HG02938 (cell line): ENCODE data around the gene GOLGA6C.
"Not testable (repeated sequence)": the region's sequence is repeated elsewhere in the genome, so short reads cannot be mapped to it uniquely, and the experiment has no call there.

Source experiments
- ATAC-seq: cut with Tn5 transposase; IDR thresholded peaks from one replicate; pipeline ENCODE4 v1.9.1; 2021; ENCODE audit warnings: mild to moderate bottlenecking, moderate library complexity; ENCODE audit not compliant: unreplicated experiment

Gene GOLGA6C

DNA sequence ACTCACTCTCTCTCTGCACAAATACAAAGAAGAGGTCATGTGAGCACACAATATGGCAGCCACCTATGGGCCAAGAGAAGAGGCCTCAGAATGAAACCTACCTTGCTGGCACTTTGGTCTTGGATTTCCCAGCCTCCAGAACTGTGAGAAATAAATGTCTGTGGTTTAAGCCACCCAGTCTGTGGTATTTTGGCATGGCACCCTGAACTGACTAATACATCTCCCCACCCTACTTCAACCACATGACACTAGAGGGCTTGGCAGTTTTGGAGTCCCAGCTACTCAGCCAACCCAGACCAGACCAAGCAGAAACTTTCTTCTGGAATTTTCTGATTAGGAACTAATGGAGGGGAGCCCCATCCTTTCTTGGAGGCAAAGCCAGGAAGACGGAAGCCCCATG is 54.4 kb downstream of the GOLGA6C start:
- not testable (repeated sequence) for ATAC-seq

DNA sequence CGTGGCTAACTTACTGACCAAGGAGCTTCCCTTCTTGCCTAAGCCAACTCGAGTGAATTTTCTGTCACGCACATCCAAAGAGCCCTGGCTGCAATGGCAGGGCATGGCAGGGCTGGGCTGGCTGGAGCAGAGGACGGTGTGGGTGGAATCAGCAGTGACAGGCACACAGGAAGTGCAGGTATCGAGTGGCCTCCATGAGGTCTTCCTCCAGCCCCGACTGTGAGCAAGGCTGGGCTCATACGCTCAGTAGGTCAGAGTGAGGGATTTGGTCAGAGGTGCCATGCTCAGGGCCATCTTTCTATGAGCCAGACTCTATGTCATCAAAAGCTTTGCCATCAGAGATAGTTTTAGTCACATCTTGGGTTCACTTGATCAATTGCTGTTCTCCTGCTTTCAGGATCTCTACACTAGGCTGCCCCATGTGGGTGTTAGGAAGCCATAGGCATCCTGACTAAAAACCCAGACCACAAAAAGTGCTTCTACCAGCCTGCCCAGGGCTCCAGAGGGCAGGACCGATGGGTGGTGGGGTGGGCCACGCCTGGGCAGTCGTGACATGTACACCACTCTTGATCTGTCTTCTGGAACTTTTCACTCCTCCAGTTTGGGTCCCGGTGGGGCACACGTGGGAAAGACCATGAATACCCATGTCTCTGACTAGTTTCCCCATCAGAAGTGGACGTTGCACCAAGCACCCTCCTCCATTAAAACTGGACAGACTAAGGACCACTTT is 55.1 kb downstream of the GOLGA6C start:
- ATAC-seq, result no peak

DNA sequence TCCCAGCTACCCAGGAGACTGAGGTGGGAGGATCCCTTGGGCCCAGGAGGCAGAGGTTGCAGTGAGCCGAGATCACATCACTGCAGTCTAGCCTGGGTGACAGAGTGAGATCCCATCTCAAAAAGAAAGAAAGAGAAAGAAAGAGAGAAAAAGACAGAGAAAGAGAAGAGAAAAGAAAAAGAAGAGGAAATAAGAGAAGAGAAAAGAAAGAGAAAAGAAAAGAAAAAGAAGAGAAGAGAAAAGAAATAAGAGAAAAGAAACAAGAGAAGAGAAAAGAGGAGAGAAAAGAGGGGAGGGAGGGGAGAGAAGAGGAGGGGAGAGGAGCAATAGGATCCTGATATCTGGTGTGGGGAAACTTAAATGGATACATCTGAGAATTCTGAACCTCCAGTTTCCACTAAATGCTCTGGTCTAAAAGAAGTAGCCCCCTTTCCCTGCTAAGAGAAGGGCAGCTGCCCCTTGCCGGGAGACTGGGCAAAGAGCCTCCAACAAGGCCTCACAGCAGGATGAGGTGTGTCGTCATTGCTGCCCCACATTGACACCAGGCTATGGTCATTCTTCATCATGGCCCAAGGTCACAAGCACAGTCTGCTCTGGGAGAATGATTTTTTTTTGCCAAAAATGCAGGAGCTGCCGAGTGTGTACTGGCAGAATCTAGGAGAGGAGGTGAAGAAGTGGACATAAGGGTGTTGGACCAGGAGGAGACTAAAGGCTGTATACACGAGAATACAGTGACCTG is 56.6 kb downstream of the GOLGA6C start:
- ATAC-seq, result no peak

DNA sequence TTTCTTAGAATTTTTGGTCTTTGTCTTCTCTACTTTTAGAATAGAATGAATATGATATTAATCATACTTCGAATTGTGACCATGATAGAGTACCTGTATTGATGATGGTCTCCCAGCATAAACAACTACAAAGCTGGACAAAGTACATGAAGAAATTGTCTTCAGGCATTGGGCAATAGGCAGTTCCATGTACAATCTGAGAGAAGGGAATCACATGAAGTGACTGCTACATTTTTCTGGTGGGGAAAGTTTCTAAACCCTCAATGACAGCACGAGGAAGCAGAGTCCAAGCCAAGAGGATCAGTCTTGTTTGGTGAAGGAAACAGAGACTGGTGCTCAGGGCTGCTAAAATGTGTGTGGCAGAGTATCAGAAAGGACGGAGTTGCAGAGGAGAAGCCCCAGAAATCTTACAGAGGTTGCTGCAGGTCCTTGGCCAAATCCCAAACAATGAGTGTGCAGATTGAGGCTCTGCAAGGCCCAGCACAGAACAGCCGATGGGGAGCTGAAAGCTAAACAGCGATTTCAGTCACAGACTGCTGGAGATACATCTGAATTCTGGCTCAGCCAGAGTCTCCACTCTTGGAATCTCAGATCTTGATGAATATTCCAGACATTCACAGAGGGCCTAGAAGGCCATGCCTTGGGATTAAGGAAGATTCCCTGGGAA is 61.2 kb downstream of the GOLGA6C start:
- ATAC-seq, result not testable (repeated sequence)
